Liver (tissue), 2 donors: ENCODE results near the gene DAPK1.

Experiments
- EGR1 ChIP-seq, 2 donors: IDR thresholded peaks; 2 replicates each; pipeline ENCODE4 v1.6.1; 2016 to 2018; ENCODE audit warnings: antibody characterized with exemption in 2 of 2, low read depth in 2 of 2
- RAD21 ChIP-seq, 2 donors: IDR thresholded peaks; 2 replicates each; pipeline ENCODE4 v1.6.1; 2016; ENCODE audit warnings: antibody characterized with exemption in 2 of 2, mild to moderate bottlenecking in 2 of 2
- SP1 ChIP-seq: IDR thresholded peaks from 2 replicates; pipeline ENCODE4 v1.6.1; 2018; ENCODE audit warnings: antibody characterized with exemption, mild to moderate bottlenecking
- YY1 ChIP-seq: IDR thresholded peaks from 2 replicates; pipeline ENCODE4 v1.6.1; 2016; ENCODE audit warnings: antibody characterized with exemption, mild to moderate bottlenecking
- TF ChIP-seq, protein P1 (sequence below): IDR thresholded peaks from 2 replicates; pipeline ENCODE4 v1.6.1; 2016; ENCODE audit warnings: antibody characterized with exemption
- TF ChIP-seq, protein P2 (sequence below): IDR thresholded peaks from 2 replicates; pipeline ENCODE4 v1.6.1; 2016; ENCODE audit warnings: antibody characterized with exemption, mild to moderate bottlenecking
- donor health status: healthy.

- TF ChIP-seq SP1 (no peak), RAD21 (IDR thresholded peaks at IDR 0.05) (no peak), EGR1 (IDR thresholded peaks at IDR 0.05; ENCODE audit: low read depth in 2 of 2) (no peak), YY1 (no peak)
- TF ChIP-seq, protein P1, sequence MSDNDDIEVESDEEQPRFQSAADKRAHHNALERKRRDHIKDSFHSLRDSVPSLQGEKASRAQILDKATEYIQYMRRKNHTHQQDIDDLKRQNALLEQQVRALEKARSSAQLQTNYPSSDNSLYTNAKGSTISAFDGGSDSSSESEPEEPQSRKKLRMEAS: no peak
- TF ChIP-seq, protein P2, sequence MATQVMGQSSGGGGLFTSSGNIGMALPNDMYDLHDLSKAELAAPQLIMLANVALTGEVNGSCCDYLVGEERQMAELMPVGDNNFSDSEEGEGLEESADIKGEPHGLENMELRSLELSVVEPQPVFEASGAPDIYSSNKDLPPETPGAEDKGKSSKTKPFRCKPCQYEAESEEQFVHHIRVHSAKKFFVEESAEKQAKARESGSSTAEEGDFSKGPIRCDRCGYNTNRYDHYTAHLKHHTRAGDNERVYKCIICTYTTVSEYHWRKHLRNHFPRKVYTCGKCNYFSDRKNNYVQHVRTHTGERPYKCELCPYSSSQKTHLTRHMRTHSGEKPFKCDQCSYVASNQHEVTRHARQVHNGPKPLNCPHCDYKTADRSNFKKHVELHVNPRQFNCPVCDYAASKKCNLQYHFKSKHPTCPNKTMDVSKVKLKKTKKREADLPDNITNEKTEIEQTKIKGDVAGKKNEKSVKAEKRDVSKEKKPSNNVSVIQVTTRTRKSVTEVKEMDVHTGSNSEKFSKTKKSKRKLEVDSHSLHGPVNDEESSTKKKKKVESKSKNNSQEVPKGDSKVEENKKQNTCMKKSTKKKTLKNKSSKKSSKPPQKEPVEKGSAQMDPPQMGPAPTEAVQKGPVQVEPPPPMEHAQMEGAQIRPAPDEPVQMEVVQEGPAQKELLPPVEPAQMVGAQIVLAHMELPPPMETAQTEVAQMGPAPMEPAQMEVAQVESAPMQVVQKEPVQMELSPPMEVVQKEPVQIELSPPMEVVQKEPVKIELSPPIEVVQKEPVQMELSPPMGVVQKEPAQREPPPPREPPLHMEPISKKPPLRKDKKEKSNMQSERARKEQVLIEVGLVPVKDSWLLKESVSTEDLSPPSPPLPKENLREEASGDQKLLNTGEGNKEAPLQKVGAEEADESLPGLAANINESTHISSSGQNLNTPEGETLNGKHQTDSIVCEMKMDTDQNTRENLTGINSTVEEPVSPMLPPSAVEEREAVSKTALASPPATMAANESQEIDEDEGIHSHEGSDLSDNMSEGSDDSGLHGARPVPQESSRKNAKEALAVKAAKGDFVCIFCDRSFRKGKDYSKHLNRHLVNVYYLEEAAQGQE: no peak
These were observed 75.1 kb downstream of the DAPK1 start for GRCh38 chr9:87572719-87573118.
